ENCODE data around the gene ANKRD62.
"Not testable (repeated sequence)": the region's sequence is repeated elsewhere in the genome, so short reads cannot be mapped to it uniquely, and the experiment has no call there.

Gene ANKRD62

DNA sequence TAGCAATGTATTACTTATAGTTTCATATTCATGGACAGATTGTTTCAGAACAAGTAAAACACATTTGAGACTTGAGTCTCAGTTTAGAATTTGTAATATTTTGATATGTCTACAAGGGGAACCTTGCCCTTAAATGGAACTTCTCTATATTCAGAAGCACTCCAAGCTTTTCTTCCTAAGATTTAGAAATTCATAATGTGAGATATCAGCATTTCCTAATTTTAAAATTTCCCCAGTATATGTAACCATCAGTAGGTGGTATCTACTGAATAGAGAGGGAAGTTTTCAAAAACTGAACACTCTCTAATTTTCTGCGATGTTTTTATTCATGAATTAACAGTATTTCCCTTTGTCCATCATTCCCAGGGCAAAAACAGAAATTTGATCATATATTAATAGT is 7.6 kb downstream of the ANKRD62 start:
- no peak for DNase-seq

- no peak for DNase-seq
These were observed 8.6 kb downstream of the ANKRD62 start for GRCh38 chr18:12102136-12102842.

- DNase-seq = no peak
These were observed 12.8 kb downstream of the ANKRD62 start for GRCh38 chr18:12106471-12106870.

DNA sequence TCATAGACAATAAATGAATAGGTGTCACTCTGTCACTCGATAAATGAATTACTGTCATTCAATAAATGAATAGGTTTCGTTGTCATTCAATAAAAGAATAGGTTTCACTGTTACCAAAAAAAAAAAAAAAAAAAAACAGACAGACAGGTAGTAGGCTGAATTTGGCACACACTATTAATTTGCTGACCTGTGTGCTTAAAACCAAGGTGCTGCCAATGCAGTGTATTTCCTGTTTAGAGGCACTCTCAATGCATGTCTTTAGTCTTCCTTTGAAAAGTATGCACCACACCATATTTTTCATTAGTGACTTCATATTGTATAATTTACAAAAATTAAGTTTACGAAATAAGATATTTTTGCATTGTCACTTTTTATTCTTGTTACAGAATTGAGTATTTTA is 16.2 kb downstream of the ANKRD62 start:
- DNase-seq = no peak

DNA sequence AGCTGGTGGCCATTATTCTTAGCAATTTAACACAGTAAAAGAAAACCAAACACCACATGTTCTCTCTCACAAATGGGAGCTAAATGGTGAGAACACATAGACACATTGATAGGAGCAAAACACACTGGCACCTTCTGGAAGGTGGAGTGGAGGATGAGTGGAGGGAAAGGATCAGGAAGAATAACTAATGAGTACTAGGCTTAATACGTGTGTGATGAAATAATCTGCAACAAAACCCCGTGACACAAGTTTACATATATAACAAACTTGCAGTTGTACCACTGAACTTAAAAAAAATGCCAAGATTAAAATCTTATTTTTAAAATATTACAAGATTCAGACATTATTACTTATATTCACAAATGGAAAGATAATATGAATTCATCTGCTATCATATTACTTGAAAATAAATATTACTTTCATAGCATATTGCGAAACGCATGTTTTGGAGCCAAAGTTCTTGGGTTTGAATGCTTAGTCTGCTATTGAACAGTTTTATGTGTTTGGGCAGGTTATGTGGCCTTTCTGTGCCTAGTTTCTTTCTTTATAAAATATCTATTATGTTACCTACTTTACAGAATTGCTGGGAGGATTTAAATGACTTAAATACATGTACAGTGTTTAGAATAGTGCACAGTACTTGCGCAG is 20.5 kb downstream of the ANKRD62 start:
- DNase-seq = no peak

DNA sequence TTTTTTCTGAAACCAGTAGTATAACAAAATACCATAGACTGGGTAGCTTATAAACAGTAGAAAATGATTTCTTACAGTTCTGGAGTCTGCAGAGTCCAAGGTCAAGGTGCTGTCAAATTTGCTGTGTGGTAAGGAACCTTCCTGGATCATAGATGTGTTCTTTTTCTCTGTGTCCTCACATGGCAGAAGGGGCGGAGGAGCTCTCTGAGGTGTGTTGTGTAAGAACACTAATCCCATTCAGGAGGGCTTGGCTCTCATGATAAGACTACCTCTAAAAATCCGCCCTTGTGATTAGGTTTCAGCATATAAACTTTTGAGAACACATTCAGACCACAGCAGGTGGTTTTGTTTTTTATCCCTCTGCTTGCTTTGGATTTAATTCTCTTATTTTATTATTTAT is 25.7 kb downstream of the ANKRD62 start:
- no peak for DNase-seq

- DNase-seq = no peak
These were observed 27.8 kb downstream of the ANKRD62 start for GRCh38 chr18:12121175-12122042.

DNA sequence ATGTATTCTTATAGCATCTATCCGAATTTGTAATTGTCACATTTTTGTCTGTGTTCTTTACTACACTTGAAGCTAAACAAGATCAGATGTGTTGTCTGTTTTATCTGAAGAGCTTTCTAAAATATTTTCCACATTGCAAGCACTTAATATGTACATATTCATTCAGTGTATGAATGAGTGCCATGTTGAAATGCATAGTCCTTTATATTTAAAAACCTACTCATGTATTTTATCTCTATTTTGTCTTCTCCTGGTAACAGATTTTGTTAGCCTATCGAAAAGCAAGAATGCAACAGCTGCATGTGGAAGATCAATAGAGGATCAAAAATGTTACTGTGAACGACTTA is 28.4 kb downstream of the ANKRD62 start:
- DNase-seq = not testable (repeated sequence)

GRCh38 chr18:12127647-12128046 is 34.0 kb downstream of the ANKRD62 start:
- DNase-seq = not testable (repeated sequence)

DNA sequence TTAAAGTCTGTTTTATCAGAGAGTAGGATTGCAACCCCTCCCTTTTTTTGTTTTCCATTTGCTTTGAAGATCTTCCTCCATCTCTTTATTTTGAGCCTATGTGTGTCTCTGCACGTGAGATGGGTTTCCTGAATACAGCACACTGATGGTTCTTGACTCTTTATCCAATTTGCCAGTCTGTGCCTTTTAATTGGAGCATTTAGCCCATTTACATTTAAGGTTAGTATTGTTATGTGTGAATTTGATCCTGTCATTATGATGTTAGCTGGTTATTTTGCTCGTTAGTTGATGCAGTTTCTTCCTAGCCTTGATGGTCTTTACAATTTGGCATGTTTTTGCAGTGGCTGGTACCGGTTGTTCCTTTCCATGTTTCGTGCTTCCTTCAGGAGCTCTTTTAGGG is 45.2 kb downstream of the ANKRD62 start:
- DNase-seq = not testable (repeated sequence)

DNA sequence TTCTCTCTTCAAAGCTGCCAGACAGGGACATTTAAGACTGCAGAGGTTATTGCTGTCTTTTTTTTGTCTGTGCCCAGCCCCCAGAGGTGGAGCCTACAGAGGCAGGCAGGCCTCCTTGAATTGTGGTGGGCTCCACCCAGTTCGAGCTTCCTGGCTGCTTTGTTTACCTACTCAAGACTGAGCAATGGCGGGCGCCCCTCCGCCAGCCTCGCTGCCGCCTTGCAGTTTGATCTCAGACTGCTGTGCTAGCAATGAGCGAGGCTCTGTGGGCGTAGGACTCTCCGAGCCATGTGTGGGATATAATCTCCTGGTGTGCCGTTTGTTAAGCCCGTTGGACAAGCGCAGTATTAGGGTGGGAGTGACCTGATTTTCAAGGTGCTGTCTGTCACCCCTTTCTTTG is 47.2 kb downstream of the ANKRD62 start:
- DNase-seq = not testable (repeated sequence)

- not testable (repeated sequence) for DNase-seq
These were observed 48.1 kb downstream of the ANKRD62 start for GRCh38 chr18:12141778-12142177.

DNA sequence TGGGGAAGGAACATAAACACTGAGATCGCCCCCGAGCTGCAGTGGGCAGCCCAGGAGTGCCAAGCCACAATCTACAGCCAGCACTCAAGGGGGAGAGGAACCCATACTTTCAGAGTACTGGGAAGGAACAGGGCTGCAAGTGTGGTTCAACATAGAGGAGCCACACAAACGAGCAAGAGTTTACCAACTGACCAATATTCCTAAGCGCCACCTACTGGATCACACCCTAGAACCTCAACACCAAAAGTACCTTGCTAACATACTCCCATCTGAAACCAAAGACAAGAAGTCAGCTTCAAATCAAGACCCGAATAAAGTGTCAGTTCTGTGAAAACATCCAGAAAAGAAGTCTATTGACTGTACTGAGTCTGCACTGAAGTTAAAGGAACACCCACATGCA is 55.8 kb downstream of the ANKRD62 start:
- DNase-seq = not testable (repeated sequence)

- DNase-seq = no peak
These were observed 60.7 kb downstream of the ANKRD62 start for GRCh38 chr18:12154361-12154760.

DNA sequence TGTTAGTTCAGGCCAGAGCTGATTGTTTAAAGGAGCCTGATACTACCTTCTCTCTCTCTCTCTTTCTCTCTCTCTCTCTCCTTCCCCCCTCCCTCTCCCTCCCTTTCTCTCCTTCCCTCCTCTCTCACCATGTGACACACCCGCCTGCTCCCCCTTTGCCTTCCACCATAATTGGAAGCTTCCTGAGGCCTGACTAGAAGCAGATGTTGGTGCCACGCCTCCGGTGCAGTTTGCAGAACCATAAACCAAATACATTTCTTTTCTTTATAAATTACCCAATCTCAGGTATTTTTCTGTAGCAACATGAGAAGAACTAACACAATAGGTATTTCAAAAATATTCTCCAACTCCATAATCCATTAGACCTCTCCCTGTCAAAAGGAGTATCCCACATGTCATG is 62.4 kb downstream of the ANKRD62 start:
- no peak for DNase-seq

GRCh38 chr18:12159446-12159845 is 65.8 kb downstream of the ANKRD62 start:
- DNase-seq = no peak

GRCh38 chr18:12162786-12163185 is 69.1 kb downstream of the ANKRD62 start:
- no peak for DNase-seq

- DNase-seq = no peak
These were observed 71.6 kb downstream of the ANKRD62 start for GRCh38 chr18:12165038-12165768.
